Right cardiac atrium (tissue), 5 donors: ENCODE results near the gene NCF2. TPM values are rescaled to one million over a fixed set of nuclear protein-coding genes. Genes with fewer than 3 reads are reported as not detected.
"Not testable (repeated sequence)": the region's sequence is repeated elsewhere in the genome, so short reads cannot be mapped to it uniquely, and the experiment has no call there.

Experiments
- ATAC-seq, 2 donors: fragments of 200-7000 bp; cut with Tn5 transposase; one replicate each; pipeline versions ENCODE4 v1.8.0 to v1.9.1; 2020; ENCODE audit warnings: moderate library complexity in 2 of 2, mild to moderate bottlenecking in 1 of 2
- DNase-seq, 3 donors: peaks; one replicate each; pipeline ENCODE4 v3.0.0-alpha.2; 2020
- H3K27ac ChIP-seq: one replicate; pipeline ENCODE4 v1.5.1; 2013; ENCODE audit warnings: mild to moderate bottlenecking, low read length, control low read depth, moderate library complexity
- H3K27me3 ChIP-seq: one replicate; pipeline ENCODE4 v1.6.1; 2013; ENCODE audit not compliant: control insufficient read depth, insufficient read depth
- H3K4me1 ChIP-seq: one replicate; pipeline ENCODE4 v1.6.1; 2013; ENCODE audit warnings: low read length; ENCODE audit not compliant: control insufficient read depth, insufficient read depth
- H3K4me3 ChIP-seq: one replicate; pipeline ENCODE4 v1.5.1; 2013; ENCODE audit warnings: low read length, control low read depth
- H3K9me3 ChIP-seq: one replicate; pipeline ENCODE4 v1.6.1; 2013; ENCODE audit warnings: low read length; ENCODE audit not compliant: control insufficient read depth
- WGBS: extraction: QIAGEN DNeasy Blood & Tissue Kit; methylation state at CpG from one replicate; pipeline ENCODE4 v1.1.7; 2013; 5-methylcytosine and 5-hydroxymethylcytosine counted together
- intact Hi-C, 4 donors: fragments of 100-400 bp; cut with DNase I; formaldehyde crosslinking; loops; one replicate each; pipeline versions ENCODE4 v1.11.0 to v1.14.0; 2022 to 2023
- polyA plus RNA-seq: library from polyadenylated mRNA; stranded (reverse); fragments of 200-250 nt; gene quantifications from one replicate; pipeline ENCODE4 v1.2.3, GENCODE V29; 2013
- total RNA-seq, 4 donors: library from RNA; stranded (reverse); fragmentation: NEBNext Ultra II Directional; extraction: Animal tissue kit (Norgen Biotek cat#: 25700); gene quantifications; one replicate each; pipeline ENCODE4 v1.2.1, GENCODE V29; 2021
- donor health status: healthy with polysubstance abuse.
- donor health status: DM: no; HTN: yes; CAD: no.
- donor health status: DM: no; HTN: no; CAD: no.
- donor health status: DM: no; HTN: yes; CAD: no; lungs with severe emphysema.
- donor health status: DM: yes; HTN: yes; CAD: no.

NCF2 gene
- total and polyA plus RNA-seq, 5 donors: 1.4 to 6.4 (median 5.7) TPM

DNA sequence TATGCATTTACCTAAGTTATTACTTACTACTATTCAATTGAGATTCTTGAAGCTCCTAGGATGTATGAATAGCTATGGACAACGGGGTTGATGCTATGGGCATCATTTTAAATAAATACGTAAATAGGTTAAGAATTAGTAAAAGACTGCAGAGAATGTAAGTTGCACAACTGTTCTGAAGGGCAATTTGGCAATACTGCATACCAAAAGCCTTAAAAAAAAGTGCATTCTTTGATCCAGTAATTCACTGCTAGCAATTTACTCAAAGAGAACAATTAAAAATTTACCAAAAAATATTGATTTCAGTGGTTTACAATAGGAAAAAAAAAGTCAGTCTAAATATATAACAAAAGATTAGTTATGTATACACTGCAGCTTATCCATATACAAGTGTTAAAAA is 41.9 kb upstream of the NCF2 start:
- H3K4me1 ChIP-seq: peaks cover 4% of the 10 kb centered on the region
- no peaks in the 10 kb centered on the region for H3K9me3 ChIP-seq
- H3K27ac ChIP-seq: no peak overlapping the region
- DNase-seq (no peak), ATAC-seq (no peak)
- intact Hi-C loops: loop anchor here in 1 of 4 donors (10.0 kb wide), 1 partner anchor 157 kb away; the partner anchor contains the start of gene SMG7
- 36% methylated on average over 2 of the region's 2 CpGs for WGBS
- H3K4me3 ChIP-seq: peak overlapping the region; percentile 77
- no peaks in the 10 kb centered on the region for H3K27me3 ChIP-seq

DNA sequence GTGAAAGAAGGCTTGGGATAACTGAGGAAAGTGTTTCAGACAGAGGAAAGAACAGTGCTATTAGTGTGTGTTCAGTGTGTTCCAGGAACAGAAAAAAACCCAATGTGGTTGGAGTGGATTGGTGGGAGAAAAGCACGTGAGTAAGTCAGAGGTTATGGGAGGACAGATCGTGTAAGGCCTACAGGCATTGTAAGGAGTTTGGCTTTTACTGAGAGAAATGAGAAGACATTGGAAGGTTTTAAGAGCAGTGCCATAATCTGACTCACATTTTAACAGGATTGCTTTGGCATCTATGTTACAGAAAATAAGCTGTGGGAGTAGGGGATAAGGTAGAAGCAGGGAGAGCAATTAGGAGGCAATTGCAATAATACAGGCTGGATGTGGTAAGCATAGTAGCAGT is 40.5 kb upstream of the NCF2 start:
- no peak for ATAC-seq

DNA sequence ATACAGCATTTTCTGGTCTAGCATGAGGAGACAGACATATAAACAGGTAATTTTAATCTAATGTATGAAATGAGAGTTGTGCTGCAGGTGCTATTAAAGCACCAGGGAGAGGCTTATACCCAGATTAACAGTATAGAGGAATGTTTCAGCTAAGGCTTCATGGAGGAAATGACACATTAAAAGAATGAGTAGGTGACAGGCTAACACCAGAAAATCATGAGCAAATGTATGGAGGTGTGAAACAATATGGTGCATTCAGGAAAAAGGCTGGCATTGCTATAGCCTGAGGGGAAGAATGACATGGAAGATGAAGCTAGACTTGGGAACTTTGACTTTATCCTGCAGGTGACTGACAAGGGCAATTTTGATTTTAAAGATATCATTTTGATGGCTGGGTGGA is 38.3 kb upstream of the NCF2 start:
- ATAC-seq (no peak), DNase-seq (no peak)
- intact Hi-C loops: loop anchor here in 1 of 4 donors (10.0 kb wide), 1 partner anchor 74 kb away; no protein-coding TSS in a partner anchor
- H3K4me3 ChIP-seq: no peak overlapping the region
- H3K9me3 ChIP-seq: no peaks in the 10 kb centered on the region
- H3K27ac ChIP-seq: no peak overlapping the region
- peaks cover 4% of the 10 kb centered on the region for H3K4me1 ChIP-seq
- H3K27me3 ChIP-seq: no peaks in the 10 kb centered on the region

More for the DNA sequence above, 40.5 kb upstream of the NCF2 start:
- intact Hi-C loops: loop anchor here in 1 of 4 donors (10.0 kb wide), 1 partner anchor 156 kb away; the partner anchor contains the start of gene SMG7
- peaks cover 4% of the 10 kb centered on the region for H3K4me1 ChIP-seq
- 32% methylated on average over 2 of the region's 2 CpGs for WGBS
- no peak overlapping the region for H3K4me3 ChIP-seq
- H3K9me3 ChIP-seq: no peaks in the 10 kb centered on the region
- DNase-seq: no peak
- no peaks in the 10 kb centered on the region for H3K27me3 ChIP-seq
- H3K27ac ChIP-seq: no peak overlapping the region

DNA sequence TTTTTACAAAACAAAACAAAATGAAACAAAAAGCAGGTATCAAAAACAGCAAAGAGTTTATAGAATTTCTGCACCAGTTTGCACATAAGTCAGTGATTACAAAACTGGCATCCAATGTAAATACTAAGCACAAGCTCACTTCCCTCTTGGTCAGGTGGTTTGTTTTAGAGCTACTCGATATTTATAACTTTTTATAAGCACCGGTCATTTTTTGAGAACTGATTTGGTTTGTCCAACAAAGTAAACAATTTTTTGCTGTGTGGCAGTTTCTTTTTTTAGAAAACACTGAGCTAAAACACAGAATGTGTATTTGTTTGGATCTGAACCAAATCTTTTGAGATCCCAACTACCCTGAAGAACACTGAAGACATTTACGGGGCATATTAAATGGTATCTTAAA is 36.0 kb upstream of the NCF2 start:
- not testable (repeated sequence) for H3K27ac ChIP-seq, ATAC-seq, H3K27me3 ChIP-seq, H3K4me1 ChIP-seq, DNase-seq, H3K9me3 ChIP-seq, H3K4me3 ChIP-seq
- WGBS: 15% methylated on average over 3 of the region's 3 CpGs
- intact Hi-C loops: loop anchor here in 1 of 4 donors (10.0 kb wide), 1 partner anchor 71 kb away; no protein-coding TSS in a partner anchor

DNA sequence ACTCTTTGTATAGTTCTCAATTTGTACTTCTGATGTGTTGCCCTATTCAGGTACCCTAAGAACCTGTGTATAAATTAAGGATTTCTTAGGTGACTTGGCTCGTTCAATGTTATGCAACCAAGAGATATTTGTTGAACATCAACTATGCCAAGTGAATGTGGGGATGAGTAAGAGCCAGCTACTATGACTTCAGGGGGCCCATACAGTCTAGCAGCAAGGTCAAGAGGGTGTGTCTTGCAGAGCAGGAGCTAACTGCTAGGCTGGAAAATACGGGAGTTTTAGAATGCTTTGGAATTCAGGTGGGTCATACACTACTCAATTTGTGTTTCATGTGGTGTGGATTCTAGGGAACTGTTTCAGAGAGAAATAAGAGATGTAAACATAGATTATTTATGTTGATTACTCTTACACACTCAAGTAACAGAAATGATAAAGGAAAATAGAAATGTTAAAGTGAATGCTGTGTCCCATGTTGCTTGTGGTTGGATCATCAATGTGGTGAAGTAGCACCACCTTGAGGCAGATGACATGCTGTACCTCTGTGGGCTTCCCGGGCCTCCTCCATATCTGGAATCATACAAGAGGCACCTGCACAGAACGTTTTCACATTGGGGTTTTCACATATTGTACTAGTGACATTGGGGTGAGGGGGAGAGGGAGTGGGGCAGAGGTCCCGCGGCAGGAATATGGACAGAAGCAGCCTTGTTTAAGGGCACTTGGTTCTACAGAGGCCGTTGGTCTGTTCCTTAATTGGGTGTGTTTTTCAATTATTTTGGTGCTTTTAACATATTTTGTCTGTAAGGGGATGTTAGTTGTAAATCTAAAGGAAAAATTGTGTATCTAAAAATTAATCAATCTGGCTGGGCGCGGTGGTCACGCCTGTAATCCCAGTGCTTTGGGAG is 32.9 kb upstream of the NCF2 start:
- peaks cover 2% of the 10 kb centered on the region for H3K4me1 ChIP-seq

DNA sequence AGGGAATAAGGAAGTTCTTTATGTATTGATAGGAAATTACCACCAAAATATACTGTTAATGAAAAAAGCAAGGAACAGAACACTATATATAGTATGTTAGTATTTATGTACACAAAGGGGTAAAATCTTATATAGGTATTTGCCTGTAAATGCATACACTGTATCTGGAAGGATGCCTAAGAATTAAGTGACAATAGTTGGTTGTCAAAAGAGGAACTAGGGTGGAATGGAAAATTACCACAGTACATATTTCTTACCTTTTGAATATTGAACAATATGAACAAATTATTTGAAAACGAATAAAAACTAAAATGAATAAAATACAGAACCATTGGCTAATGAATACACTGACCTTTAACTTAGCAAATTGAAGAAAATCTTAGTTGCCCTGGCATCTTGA is 31.8 kb upstream of the NCF2 start:
- intact Hi-C loops: loop anchor here in 2 of 4 donors (5.0 to 10.0 kb wide), 2 partner anchors 67 to 150 kb away; partner anchors contain the start of gene SMG7 (in 1 of the 2)
- H3K9me3 ChIP-seq: no peaks in the 10 kb centered on the region
- no peak for ATAC-seq
- DNase-seq: no peak
- H3K27me3 ChIP-seq: no peaks in the 10 kb centered on the region
- 85% methylated on average over 1 of the region's 1 CpG for WGBS
- H3K27ac ChIP-seq: no peak overlapping the region
- no peak overlapping the region for H3K4me3 ChIP-seq
- peaks cover 2% of the 10 kb centered on the region for H3K4me1 ChIP-seq

More for the DNA sequence above, 32.9 kb upstream of the NCF2 start:
- ATAC-seq (peak; percentile 87), DNase-seq (peak in 2 of 3 donors; percentile 50 to 67)
- Histone ChIP-seq H3K27ac (no peak overlapping the region), H3K9me3 (no peaks in the 10 kb centered on the region), H3K4me3 (no peak overlapping the region), H3K27me3 (no peaks in the 10 kb centered on the region)
- intact Hi-C loops: loop anchor here in 2 of 4 donors (5.0 to 10.0 kb wide), 2 partner anchors 68 to 151 kb away; partner anchors contain the start of gene SMG7 (in 1 of the 2)
- WGBS: 59% methylated on average over 10 of the region's 10 CpGs

DNA sequence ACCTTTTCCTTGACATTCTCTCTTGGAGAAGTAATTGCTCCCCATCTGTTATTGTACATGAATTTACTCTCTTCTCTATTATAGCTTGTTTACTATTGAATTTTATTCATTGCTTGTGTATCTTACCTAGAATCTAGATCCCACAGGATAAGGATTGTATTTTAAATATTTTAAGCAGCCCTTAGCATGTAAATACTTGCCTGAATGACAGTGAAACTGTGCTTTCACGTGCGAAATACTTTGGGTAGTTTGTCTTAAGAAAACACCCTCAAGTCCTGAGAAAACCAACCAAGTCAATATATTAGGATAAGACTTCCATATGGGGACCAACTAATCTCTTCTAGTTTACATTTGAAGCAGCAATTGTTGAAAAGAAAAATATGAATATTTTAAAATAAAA is 30.1 kb upstream of the NCF2 start:
- ATAC-seq: no peak
- intact Hi-C loops: loop anchor here in 2 of 4 donors (5.0 to 10.0 kb wide), 2 partner anchors 66 to 148 kb away; partner anchors contain the start of gene SMG7 (in 1 of the 2)
- Histone ChIP-seq H3K27me3 (no peaks in the 10 kb centered on the region), H3K9me3 (no peaks in the 10 kb centered on the region), H3K4me3 (no peak overlapping the region), H3K4me1 (peaks cover 2% of the 10 kb centered on the region), H3K27ac (no peak overlapping the region)
- DNase-seq: no peak
- WGBS: 71% methylated on average over 2 of the region's 2 CpGs

DNA sequence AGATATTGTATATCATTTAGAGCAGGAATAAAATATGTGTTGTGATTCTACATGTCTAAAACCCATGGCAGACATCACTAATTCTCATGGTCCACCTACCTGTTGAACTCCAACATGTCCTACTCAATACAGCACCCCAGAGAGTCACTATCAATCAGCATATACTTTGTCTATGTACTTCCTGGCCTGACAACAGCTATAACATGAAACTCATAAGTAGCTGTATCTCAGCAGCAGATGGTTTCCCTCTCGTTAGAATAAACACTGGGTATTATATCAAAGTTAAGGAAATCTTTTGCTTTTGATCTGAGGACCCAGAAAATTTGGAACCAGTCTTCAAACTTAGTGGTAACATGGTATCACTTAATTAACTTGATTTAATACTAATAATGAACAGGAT is 29.5 kb upstream of the NCF2 start:
- no peak for ATAC-seq
- DNase-seq: no peak
- Histone ChIP-seq H3K9me3 (no peaks in the 10 kb centered on the region), H3K27me3 (no peaks in the 10 kb centered on the region), H3K4me3 (no peak overlapping the region), H3K4me1 (peaks cover 2% of the 10 kb centered on the region), H3K27ac (no peak overlapping the region)
- intact Hi-C loops: loop anchor here in 2 of 4 donors (5.0 to 10.0 kb wide), 2 partner anchors 65 to 147 kb away; partner anchors contain the start of gene SMG7 (in 1 of the 2)
- WGBS: 75% methylated on average over 1 of the region's 1 CpG

DNA sequence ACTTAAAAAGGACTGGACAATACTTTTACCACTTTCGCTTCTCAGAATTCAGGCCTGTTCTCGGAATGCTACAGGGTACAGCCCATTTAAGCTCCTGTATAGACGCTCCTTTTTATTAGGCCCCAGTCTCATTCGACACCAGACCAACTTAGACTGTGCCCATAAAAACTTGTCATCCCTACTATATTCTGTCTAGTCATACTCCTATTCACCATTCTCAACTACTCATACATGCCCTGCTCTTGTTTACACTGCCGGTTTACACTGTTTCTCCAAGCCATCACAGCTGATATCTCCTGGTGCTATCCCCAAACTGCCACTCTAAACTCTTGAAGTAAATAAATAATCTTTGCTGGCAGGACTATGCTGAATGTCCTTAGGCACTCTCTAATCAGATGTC is 27.9 kb upstream of the NCF2 start:
- DNase-seq, ATAC-seq, intact Hi-C loops, H3K27me3 ChIP-seq, H3K27ac ChIP-seq, H3K4me3 ChIP-seq, H3K9me3 ChIP-seq, H3K4me1 ChIP-seq: not testable (repeated sequence)
- 85% methylated on average over 5 of the region's 5 CpGs for WGBS

DNA sequence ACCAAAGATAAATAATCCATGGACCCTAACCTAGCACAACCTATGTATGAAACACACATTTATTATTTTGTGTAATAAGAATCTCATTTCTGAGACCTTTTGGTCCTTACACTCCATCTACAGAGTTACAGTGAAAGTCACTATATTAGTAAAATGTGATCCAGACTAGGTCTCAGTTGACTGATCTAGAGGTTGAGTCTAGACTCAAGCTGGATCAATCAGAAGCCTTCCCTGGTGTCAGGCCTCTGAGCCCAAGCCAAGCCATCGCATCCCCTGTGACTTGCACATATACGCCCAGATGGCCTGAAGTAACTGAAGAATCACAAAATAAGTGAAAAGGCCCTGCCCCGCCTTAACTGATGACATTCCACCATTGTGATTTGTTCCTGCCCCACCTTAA is 22.7 kb upstream of the NCF2 start:
- intact Hi-C loops, H3K4me1 ChIP-seq, H3K27ac ChIP-seq, H3K27me3 ChIP-seq, H3K9me3 ChIP-seq, DNase-seq, H3K4me3 ChIP-seq, ATAC-seq: not testable (repeated sequence)
- WGBS: 95% methylated on average over 2 of the region's 3 CpGs

DNA sequence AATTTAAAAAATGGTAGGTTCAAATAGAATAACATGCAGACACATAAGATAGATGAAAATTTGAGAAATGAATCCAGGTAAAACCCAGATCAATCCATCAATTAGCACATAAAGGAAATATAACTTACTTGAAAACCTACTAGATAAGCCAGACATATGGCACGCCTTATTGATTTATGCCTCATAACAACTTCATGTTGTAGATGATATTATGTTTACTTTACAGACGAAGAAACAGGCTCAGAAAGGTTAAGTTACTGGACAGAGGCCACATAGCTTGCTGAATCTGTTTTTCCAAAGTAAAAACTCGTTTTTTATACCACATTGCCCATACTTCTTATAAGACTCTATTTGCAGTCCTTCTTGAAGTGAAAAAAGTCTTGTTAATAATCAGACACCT is 22.1 kb upstream of the NCF2 start:
- no peak overlapping the region for H3K27ac ChIP-seq
- intact Hi-C loops: no loop called here
- ATAC-seq (no peak), DNase-seq (no peak)
- WGBS: 86% methylated on average over 3 of the region's 3 CpGs
- H3K9me3 ChIP-seq: no peaks in the 10 kb centered on the region
- peaks cover 6% of the 10 kb centered on the region for H3K4me1 ChIP-seq
- no peaks in the 10 kb centered on the region for H3K27me3 ChIP-seq
- no peak overlapping the region for H3K4me3 ChIP-seq
